H1 (cell line): ENCODE results near the gene MMS19.

Source experiments
- FOSL1 ChIP-seq: IDR thresholded peaks from 2 replicates; pipeline ENCODE4 v1.6.1; 2011; ENCODE audit warnings: mild to moderate bottlenecking, low read depth, low read length, moderate library complexity; ENCODE audit not compliant: insufficient read depth
- GTF2F1 ChIP-seq: IDR thresholded peaks from 2 replicates; pipeline ENCODE4 v1.6.1; 2012; ENCODE audit warnings: low read depth, low read length, improper control_type of control experiment, borderline replicate concordance
- POLR2A ChIP-seq, 2 experiments: IDR thresholded peaks; 1 replicate in 1 of 2; 2 replicates in 1 of 2; pipeline ENCODE4 v1.6.1; 2011; ENCODE audit warnings: low read depth in 2 of 2, low read length in 2 of 2, mild to moderate bottlenecking in 2 of 2; ENCODE audit errors: control extremely low read depth in 1 of 2
- SRF ChIP-seq: IDR thresholded peaks from 2 replicates; pipeline ENCODE4 v1.6.1; 2011; ENCODE audit warnings: mild to moderate bottlenecking, low read depth, low read length, moderate library complexity
- TAF7 ChIP-seq: optimal IDR thresholded peaks from 2 replicates; pipeline ENCODE3; 2011; ENCODE audit warnings: low read depth, mild to moderate bottlenecking, inconsistent platforms, low read length, moderate library complexity, borderline replicate concordance
- TF ChIP-seq, protein P1 (sequence below), 3 experiments: IDR thresholded peaks; 1 replicate in 2 of 3; 2 replicates in 1 of 3; pipeline versions ENCODE4 v1.5.1 to v1.6.1; 2011; ENCODE audit warnings: low read length in 3 of 3, mild to moderate bottlenecking in 3 of 3, inconsistent platforms in 2 of 3, low read depth in 1 of 3, moderate library complexity in 1 of 3; ENCODE audit not compliant: insufficient read depth in 1 of 3; ENCODE audit errors: control extremely low read depth in 1 of 3
- TF ChIP-seq, protein P2 (sequence below): IDR thresholded peaks from 2 replicates; pipeline ENCODE4 v1.6.1; 2012; ENCODE audit warnings: inconsistent platforms

DNA sequence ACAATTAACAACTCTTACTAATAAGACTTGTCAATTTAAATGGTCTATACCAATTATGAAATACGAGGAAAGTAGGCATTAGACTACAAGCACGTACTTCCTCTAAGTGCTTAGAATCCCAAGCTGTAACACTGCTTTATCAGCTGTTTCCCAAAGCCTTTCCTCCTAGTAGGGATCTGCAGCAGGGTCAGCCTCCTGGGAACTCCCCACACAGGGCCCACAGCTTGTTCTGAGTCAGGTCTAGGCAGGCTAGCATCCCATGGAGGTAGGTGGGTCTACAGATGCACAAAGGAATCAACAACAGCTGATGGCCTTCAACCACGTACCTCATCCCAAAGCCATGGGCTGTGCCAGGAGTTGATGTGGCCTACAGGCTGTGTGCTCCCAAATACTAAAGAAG lies 14.7 kb downstream of the MMS19 start:
- TF ChIP-seq GTF2F1 (no peak), TAF7 (no peak), SRF (no peak), POLR2A (IDR thresholded peaks at IDR 0.05; ENCODE audit: control extremely low read depth in 1 of 2, low read depth in 2 of 2, low read length in 2 of 2) (no peak), FOSL1 (no peak)
- TF ChIP-seq, protein P1, sequence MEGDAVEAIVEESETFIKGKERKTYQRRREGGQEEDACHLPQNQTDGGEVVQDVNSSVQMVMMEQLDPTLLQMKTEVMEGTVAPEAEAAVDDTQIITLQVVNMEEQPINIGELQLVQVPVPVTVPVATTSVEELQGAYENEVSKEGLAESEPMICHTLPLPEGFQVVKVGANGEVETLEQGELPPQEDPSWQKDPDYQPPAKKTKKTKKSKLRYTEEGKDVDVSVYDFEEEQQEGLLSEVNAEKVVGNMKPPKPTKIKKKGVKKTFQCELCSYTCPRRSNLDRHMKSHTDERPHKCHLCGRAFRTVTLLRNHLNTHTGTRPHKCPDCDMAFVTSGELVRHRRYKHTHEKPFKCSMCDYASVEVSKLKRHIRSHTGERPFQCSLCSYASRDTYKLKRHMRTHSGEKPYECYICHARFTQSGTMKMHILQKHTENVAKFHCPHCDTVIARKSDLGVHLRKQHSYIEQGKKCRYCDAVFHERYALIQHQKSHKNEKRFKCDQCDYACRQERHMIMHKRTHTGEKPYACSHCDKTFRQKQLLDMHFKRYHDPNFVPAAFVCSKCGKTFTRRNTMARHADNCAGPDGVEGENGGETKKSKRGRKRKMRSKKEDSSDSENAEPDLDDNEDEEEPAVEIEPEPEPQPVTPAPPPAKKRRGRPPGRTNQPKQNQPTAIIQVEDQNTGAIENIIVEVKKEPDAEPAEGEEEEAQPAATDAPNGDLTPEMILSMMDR (IDR thresholded peaks at IDR 0.05; ENCODE audit: control extremely low read depth in 1 of 3, insufficient read depth in 1 of 3, low read depth in 1 of 3, low read length in 3 of 3): no peak
- TF ChIP-seq, protein P2, sequence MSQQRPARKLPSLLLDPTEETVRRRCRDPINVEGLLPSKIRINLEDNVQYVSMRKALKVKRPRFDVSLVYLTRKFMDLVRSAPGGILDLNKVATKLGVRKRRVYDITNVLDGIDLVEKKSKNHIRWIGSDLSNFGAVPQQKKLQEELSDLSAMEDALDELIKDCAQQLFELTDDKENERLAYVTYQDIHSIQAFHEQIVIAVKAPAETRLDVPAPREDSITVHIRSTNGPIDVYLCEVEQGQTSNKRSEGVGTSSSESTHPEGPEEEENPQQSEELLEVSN: no peak
